IMR-90 (cell line): ENCODE data around the gene MAG. TPM values are rescaled to one million over a fixed set of nuclear protein-coding genes. Genes with fewer than 3 reads are reported as not detected.
A peak's percentile ranks its signal among the peaks of the same experiment; 100 is the strongest.

Experiments used
- ATAC-seq: fragments of 200-7000 bp; cut with Tn5 transposase; 2 replicates; pipeline ENCODE4 v1.9.1; 2020; ENCODE audit warnings: low read depth, mild to moderate bottlenecking, moderate library complexity
- BruUV-seq: library from RNA; stranded (reverse); fragments of 400-500 nt; replicated peaks from 2 replicates; lab custom pipeline; 2021; lab: Mats Ljungman, UMichigan
- CTCF ChIA-PET: fragments of 300-600 bp; formaldehyde crosslinking; extraction: SDS; loops from one replicate; lab custom pipeline; 2021; ENCODE audit warnings: antibody characterized with exemption; lab: Yijun Ruan, JAX
- POLR2A ChIA-PET: fragments of 300-600 bp; sonication (Branson Sonifier 250); formaldehyde crosslinking; loops from one replicate; lab custom pipeline; 2022; ENCODE audit warnings: antibody characterized with exemption; ENCODE audit not compliant: unreplicated experiment; lab: Charles Lee
- DNase-seq: peaks from one replicate; pipeline ENCODE4 v3.0.0; 2013
- H2AFZ ChIP-seq: replicated peaks from 2 replicates; pipeline ENCODE3; 2013; ENCODE audit warnings: low read length, mild to moderate bottlenecking; ENCODE audit not compliant: poor library complexity
- H2AK5ac ChIP-seq: 2 replicates; pipeline ENCODE4 v1.6.1; 2013; ENCODE audit warnings: low read depth, low read length, inconsistent platforms
- H2AK9ac ChIP-seq: replicated peaks from 2 replicates; pipeline ENCODE3; 2013; ENCODE audit warnings: mild to moderate bottlenecking, low read depth, low read length, moderate library complexity; ENCODE audit not compliant: poor library complexity
- H2BK120ac ChIP-seq: 2 replicates; pipeline ENCODE4 v1.6.1; 2013; ENCODE audit warnings: low read depth, low read length, inconsistent platforms
- H2BK15ac ChIP-seq: 3 replicates; pipeline ENCODE4 v1.6.1; 2013; ENCODE audit warnings: low read depth, low read length, inconsistent platforms
- H2BK20ac ChIP-seq: 2 replicates; pipeline ENCODE4 v1.6.1; 2013; ENCODE audit warnings: low read depth, mild to moderate bottlenecking, inconsistent platforms, low read length, moderate library complexity
- H2BK5ac ChIP-seq: 2 replicates; pipeline ENCODE4 v1.6.1; 2013; ENCODE audit warnings: mild to moderate bottlenecking, low read depth, low read length, inconsistent platforms; ENCODE audit not compliant: poor library complexity, severe bottlenecking
- H3K14ac ChIP-seq: replicated peaks from 2 replicates; pipeline ENCODE4 v1.6.1; 2013; ENCODE audit warnings: low read depth, low read length, inconsistent platforms
- H3K18ac ChIP-seq: 2 replicates; pipeline ENCODE4 v1.6.1; 2013; ENCODE audit warnings: low read depth, low read length, control low read depth
- H3K23ac ChIP-seq: 2 replicates; pipeline ENCODE4 v1.6.1; 2013; ENCODE audit warnings: low read depth, low read length, inconsistent platforms
- H3K27ac ChIP-seq: 2 replicates; pipeline ENCODE4 v1.5.1; 2013; ENCODE audit warnings: mild to moderate bottlenecking, control low read depth, low read length; ENCODE audit not compliant: insufficient read depth
- H3K27me3 ChIP-seq: 2 replicates; pipeline ENCODE4 v1.6.1; 2013; ENCODE audit warnings: low read length; ENCODE audit not compliant: control insufficient read depth, insufficient read depth
- H3K36me3 ChIP-seq: 2 replicates; pipeline ENCODE4 v1.6.1; 2013; ENCODE audit warnings: low read length, mixed read lengths; ENCODE audit not compliant: control insufficient read depth, insufficient read depth
- H3K4ac ChIP-seq: 2 replicates; pipeline ENCODE4 v1.6.1; 2013; ENCODE audit warnings: low read depth, low read length, inconsistent platforms
- H3K4me1 ChIP-seq: 2 replicates; pipeline ENCODE4 v1.6.1; 2013; ENCODE audit warnings: low read length, mixed read lengths; ENCODE audit not compliant: control insufficient read depth, insufficient read depth
- H3K4me2 ChIP-seq: 2 replicates; pipeline ENCODE4 v1.6.1; 2013; ENCODE audit warnings: low read depth, mild to moderate bottlenecking, control low read depth, low read length, moderate library complexity
- H3K4me3 ChIP-seq: 2 replicates; pipeline ENCODE4 v1.5.1; 2013; ENCODE audit warnings: low read depth, mild to moderate bottlenecking, control low read depth, low read length, moderate library complexity; ENCODE audit not compliant: insufficient read depth
- H3K56ac ChIP-seq: 2 replicates; pipeline ENCODE4 v1.6.1; 2013; ENCODE audit warnings: low read length, inconsistent platforms; ENCODE audit not compliant: insufficient read depth; ENCODE audit errors: extremely low read depth
- H3K79me1 ChIP-seq, 2 experiments: 2 replicates each; pipeline ENCODE4 v1.6.1; 2013; ENCODE audit warnings: low read length in 2 of 2, inconsistent platforms in 1 of 2, low read depth in 1 of 2
- H3K9ac ChIP-seq: 2 replicates; pipeline ENCODE4 v1.6.1; 2013; ENCODE audit warnings: low read depth, low read length, control low read depth
- H3K9me1 ChIP-seq: 2 replicates; pipeline ENCODE4 v1.6.1; 2013; ENCODE audit warnings: low read length, inconsistent platforms; ENCODE audit not compliant: insufficient read depth
- H3K9me3 ChIP-seq: 2 replicates; pipeline ENCODE4 v1.6.1; 2013; ENCODE audit warnings: low read length; ENCODE audit not compliant: control insufficient read depth, insufficient read depth
- H4K20me1 ChIP-seq: 2 replicates; pipeline ENCODE4 v1.6.1; 2013; ENCODE audit warnings: low read length, inconsistent platforms; ENCODE audit not compliant: insufficient read depth
- H4K5ac ChIP-seq: 2 replicates; pipeline ENCODE4 v1.6.1; 2013; ENCODE audit warnings: mild to moderate bottlenecking, low read depth, low read length, control low read depth
- H4K8ac ChIP-seq, 2 experiments: 2 replicates each; pipeline ENCODE4 v1.6.1; 2013; ENCODE audit warnings: low read depth in 2 of 2, low read length in 2 of 2, control low read depth in 1 of 2, inconsistent platforms in 1 of 2
- H4K91ac ChIP-seq: 2 replicates; pipeline ENCODE4 v1.6.1; 2013; ENCODE audit warnings: low read depth, low read length, inconsistent platforms; ENCODE audit not compliant: insufficient read depth
- BHLHE40 ChIP-seq: fragments of 150-350 bp; IDR thresholded peaks from 2 replicates; pipeline ENCODE4 v1.6.1; 2016; ENCODE audit warnings: mild to moderate bottlenecking, low read depth, low read length
- CEBPB ChIP-seq: IDR thresholded peaks from 2 replicates; pipeline ENCODE4 v1.6.1; 2012; ENCODE audit warnings: low read depth, low read length, improper control_type of control experiment
- MAFK ChIP-seq: IDR thresholded peaks from 2 replicates; pipeline ENCODE4 v1.6.1; 2012; ENCODE audit warnings: low read depth, low read length, improper control_type of control experiment
- MAZ ChIP-seq: IDR thresholded peaks from 2 replicates; pipeline ENCODE4 v1.6.1; 2012; ENCODE audit warnings: low read depth, mild to moderate bottlenecking, low read length, improper control_type of control experiment, moderate library complexity, borderline replicate concordance
- MXI1 ChIP-seq: IDR thresholded peaks from 2 replicates; pipeline ENCODE4 v1.6.1; 2012; ENCODE audit warnings: low read depth, mild to moderate bottlenecking, low read length, moderate library complexity, borderline replicate concordance
- WGBS, 2 experiments: methylation state at CpG; one replicate each; pipeline versions ENCODE4 v1.1.5 to v1.1.7; 2013; ENCODE audit warnings: missing lambda C conversion rate in 2 of 2; ENCODE audit not compliant: insufficient read length in 1 of 2; ENCODE audit errors: extremely low coverage in 2 of 2; 5-methylcytosine and 5-hydroxymethylcytosine counted together
- dilution Hi-C: fragments of 300-500 bp; cut with HindIII; formaldehyde crosslinking; loops from one replicate; pipeline ENCODE4 v1.14.3; 2018; ENCODE audit warnings: low sequenced_read_pairs; ENCODE audit not compliant: unreplicated experiment
- in situ Hi-C: fragments of 300-500 bp; cut with MboI; formaldehyde crosslinking; loops from 3 replicates; pipeline ENCODE4 v1.14.3; 2019; ENCODE audit warnings: low sequenced_read_pairs, inconsistent platforms, mixed read lengths
- intact Hi-C: fragments of 100-400 bp; cut with micrococcal nuclease; formaldehyde crosslinking; loops from 2 replicates; pipeline ENCODE4 v1.10.0; 2022
- polyA plus RNA-seq, 3 experiments: library from polyadenylated mRNA; depleted of rRNA; stranded (reverse); fragments of >200 nt; gene quantifications; 2 replicates each; pipeline ENCODE4 v1.2.3, GENCODE V29; 2012; ENCODE audit warnings: low replicate concordance in 1 of 3
- total RNA-seq: library from RNA; depleted of rRNA; stranded (reverse); fragments of >200 nt; gene quantifications from 2 replicates; pipeline ENCODE4 v1.2.3, GENCODE V29; 2012
- TF ChIP-seq, protein P1 (sequence below): conservative IDR thresholded peaks from 2 replicates; pipeline ENCODE4 v1.5.1; 2012; ENCODE audit warnings: mild to moderate bottlenecking, low read depth, low read length, improper control_type of control experiment
- TF ChIP-seq, protein P2 (sequence below): fragments of 150-350 bp; IDR thresholded peaks from 2 replicates; pipeline ENCODE4 v1.6.1; 2017; ENCODE audit warnings: mild to moderate bottlenecking, antibody characterized with exemption, low read length, low read depth

The MAG gene
- total and polyA plus RNA-seq, 2 of the 4 experiments (the other 2 are of a cell fraction): not detected

DNA sequence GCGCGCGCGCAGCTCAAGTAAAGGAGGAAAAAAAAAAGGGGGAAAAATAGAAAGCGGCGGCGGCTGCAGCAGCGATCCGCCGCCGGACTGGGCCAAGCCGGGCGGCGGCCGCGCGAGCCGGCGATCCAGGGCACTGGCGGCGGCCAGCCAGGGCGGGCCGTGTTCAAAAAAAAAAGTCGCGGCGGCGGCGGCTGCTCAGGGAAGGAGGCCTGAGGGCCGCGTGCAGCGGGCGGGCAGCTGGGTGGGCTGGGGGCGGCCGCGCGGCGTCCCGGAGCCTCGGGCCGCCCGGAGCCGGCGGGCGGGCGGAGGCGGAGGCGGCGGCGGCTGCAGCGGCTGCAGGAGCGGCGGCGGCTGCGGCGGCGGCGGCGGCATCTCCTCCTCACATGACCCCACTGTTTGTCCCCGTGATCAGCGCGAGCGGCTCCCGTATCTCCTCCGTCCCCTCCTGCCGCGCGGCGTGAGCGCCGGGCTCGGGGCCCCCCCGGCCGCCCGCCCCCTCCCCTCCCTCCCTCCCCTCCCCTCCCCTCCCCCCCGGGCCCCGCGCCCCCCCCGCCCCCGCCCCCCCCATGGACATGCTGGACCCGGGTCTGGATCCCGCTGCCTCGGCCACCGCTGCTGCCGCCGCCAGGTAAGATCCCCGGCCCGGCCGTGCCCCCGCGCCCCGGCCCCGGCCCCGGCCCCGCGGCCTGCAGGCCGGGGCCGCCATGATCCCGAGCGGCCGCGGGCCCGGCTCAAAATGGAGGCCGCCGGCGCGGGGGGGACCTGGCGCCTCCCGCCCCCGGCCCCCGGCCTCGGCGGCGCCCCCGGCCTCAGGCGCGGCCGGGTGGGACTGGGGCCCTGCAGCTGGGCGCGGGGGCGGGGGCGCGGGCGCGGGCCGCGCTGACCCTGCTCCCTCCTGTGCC is 23.2 kb upstream of the MAG start, which contains the start of gene USF2:
Gene USF2, plus strand, starts transcription at position 427 of the 902 bp plus-strand sequence. Its CDS starts 140 bp downstream, at position 567.
- no peaks in the 10 kb centered on the region for H3K27me3 ChIP-seq
- peak within 1 kb of the TSS; percentile 98 for H2AK5ac ChIP-seq
- H2BK20ac ChIP-seq: no peak within 1 kb of the TSS
- H3K9me3 ChIP-seq: no peaks in the 10 kb centered on the region
- no peaks in the 10 kb centered on the region for H4K20me1 ChIP-seq
- H2BK5ac ChIP-seq: peak within 1 kb of the TSS; percentile 92
- H3K4ac ChIP-seq: peak within 1 kb of the TSS; percentile 87
- peak within 1 kb of the TSS; percentile 73 for H3K4me3 ChIP-seq
- peak within 1 kb of the TSS; percentile 99 for H3K56ac ChIP-seq
- H2BK15ac ChIP-seq: no peak within 1 kb of the TSS
- CTCF ChIA-PET: interaction anchor here (0.6 kb wide), 1 partner anchor 59 kb away, joined by 3 read pairs; no protein-coding TSS in a partner anchor
- TF ChIP-seq MXI1 (0 out of 2 replicates have a peak, but pooled peaks have one; percentile 39), MAZ (0 out of 2 replicates have a peak, but pooled peaks have one; percentile 37), MAFK (no peak), CEBPB (no peak), BHLHE40 (no peak)
- TF ChIP-seq, protein P1, sequence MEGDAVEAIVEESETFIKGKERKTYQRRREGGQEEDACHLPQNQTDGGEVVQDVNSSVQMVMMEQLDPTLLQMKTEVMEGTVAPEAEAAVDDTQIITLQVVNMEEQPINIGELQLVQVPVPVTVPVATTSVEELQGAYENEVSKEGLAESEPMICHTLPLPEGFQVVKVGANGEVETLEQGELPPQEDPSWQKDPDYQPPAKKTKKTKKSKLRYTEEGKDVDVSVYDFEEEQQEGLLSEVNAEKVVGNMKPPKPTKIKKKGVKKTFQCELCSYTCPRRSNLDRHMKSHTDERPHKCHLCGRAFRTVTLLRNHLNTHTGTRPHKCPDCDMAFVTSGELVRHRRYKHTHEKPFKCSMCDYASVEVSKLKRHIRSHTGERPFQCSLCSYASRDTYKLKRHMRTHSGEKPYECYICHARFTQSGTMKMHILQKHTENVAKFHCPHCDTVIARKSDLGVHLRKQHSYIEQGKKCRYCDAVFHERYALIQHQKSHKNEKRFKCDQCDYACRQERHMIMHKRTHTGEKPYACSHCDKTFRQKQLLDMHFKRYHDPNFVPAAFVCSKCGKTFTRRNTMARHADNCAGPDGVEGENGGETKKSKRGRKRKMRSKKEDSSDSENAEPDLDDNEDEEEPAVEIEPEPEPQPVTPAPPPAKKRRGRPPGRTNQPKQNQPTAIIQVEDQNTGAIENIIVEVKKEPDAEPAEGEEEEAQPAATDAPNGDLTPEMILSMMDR: no peak
- TF ChIP-seq, protein P2, sequence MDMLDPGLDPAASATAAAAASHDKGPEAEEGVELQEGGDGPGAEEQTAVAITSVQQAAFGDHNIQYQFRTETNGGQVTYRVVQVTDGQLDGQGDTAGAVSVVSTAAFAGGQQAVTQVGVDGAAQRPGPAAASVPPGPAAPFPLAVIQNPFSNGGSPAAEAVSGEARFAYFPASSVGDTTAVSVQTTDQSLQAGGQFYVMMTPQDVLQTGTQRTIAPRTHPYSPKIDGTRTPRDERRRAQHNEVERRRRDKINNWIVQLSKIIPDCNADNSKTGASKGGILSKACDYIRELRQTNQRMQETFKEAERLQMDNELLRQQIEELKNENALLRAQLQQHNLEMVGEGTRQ: peak; percentile 88
- in situ Hi-C loops (no loop called here), intact Hi-C loops (loop anchor here (1.0 to 5.0 kb wide), 3 partner anchors 126 to 227 kb away; partner anchors contain the start of gene FXYD7), dilution Hi-C loops (no loop called here)
- peak within 1 kb of the TSS; percentile 98 to 100 for H4K8ac ChIP-seq
- peaks cover 32% of the 10 kb centered on the region for H3K36me3 ChIP-seq
- ATAC-seq (peak; percentile 28), DNase-seq (peak; percentile 61)
- H4K5ac ChIP-seq: peak within 1 kb of the TSS; percentile 85
- peaks cover 7% of the 10 kb centered on the region for H3K4me1 ChIP-seq
- H3K79me1 ChIP-seq: peaks cover 14 to 42% of the 10 kb centered on the region in 2 experiments
- H3K14ac ChIP-seq: peak within 1 kb of the TSS; percentile 86
- 0% methylated on average over 14 of the region's 126 CpGs; no CpG with 5 or more reads in 1 of the 2 experiments for WGBS, 2 experiments
- peak within 1 kb of the TSS; percentile 98 for H2AFZ ChIP-seq
- peak within 1 kb of the TSS; percentile 83 for H3K23ac ChIP-seq
- peak within 1 kb of the TSS; percentile 95 for H3K27ac ChIP-seq
- BruUV-seq: no TSS peak
- H3K4me2 ChIP-seq: peak within 1 kb of the TSS; percentile 54
- H2AK9ac ChIP-seq: peak within 1 kb of the TSS; percentile 99
- POLR2A ChIA-PET: interaction anchor here (0.6 kb wide), 3 partner anchors 9 to 487 kb away, joined by 3 to 10 read pairs (median 5); no protein-coding TSS in a partner anchor
- H3K9me1 ChIP-seq: peaks cover 8% of the 10 kb centered on the region
- peak within 1 kb of the TSS; percentile 92 for H3K9ac ChIP-seq
- H4K91ac ChIP-seq: peak within 1 kb of the TSS; percentile 89
- H2BK120ac ChIP-seq: peak within 1 kb of the TSS; percentile 79; the same call in 1 of the 2 replicates
- peak within 1 kb of the TSS; percentile 42 for H3K18ac ChIP-seq
